ENCODE data around the gene MYOM3.
"Not testable (repeated sequence)": the region's sequence is repeated elsewhere in the genome, so short reads cannot be mapped to it uniquely, and the experiment has no call there.

MYOM3 gene

DNA sequence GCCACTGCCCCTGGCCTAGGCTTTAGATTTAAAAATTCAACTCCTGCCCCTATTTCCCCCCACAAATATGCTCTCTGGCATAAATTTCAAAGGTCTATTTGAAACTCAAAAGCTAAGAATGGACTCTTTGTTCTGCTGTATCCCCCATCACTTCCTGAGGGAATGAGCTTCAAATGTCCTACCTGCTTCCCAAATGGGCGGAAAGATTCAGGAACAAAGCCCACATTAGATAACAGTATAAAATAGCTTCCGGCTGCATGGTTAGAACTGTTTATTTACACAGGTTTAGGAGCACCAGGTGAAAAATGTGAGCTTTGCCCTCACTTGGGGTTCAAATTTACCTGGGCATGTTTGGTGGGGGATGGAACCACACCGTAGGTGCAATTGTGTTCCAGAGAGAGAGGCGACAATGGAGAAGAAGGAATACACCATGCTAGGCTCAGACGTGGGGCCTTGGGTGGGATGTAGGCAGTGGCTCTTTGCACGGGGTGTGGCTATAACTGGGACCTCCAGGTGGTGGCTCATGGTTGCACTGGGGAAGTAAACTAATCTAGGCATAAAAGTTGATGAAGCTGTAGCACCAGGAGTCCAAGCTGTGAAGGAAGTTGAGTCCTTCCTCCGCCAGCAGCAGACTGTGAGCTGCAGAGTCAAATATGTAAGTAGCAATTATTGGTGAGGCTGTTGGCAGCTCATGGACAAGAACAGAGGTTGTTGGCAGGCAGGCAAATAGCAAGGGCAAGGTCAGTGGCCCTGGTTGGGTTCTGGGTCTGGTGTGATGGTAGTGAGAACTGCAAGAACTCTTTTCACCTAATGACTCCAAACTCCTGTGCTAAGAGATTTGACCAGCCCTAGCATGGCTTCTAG, 90.3 kb downstream of the MYOM3 start:
- no peaks in the 10 kb centered on the region for H3K9me3 Mint-ChIP-seq
- no peaks in the 10 kb centered on the region for H3K36me3 Mint-ChIP-seq (ENCODE audit: low read depth)
- H3K27ac Mint-ChIP-seq, result no peak overlapping the region
- H3K4me3 Mint-ChIP-seq, result no peak overlapping the region
- peaks cover 45% of the 10 kb centered on the region for H3K4me1 Mint-ChIP-seq
- no peak for DNase-seq
- peaks cover 3% of the 10 kb centered on the region for H3K27me3 Mint-ChIP-seq (ENCODE audit: low read depth, poor library complexity)
- TF ChIP-seq, protein P1, sequence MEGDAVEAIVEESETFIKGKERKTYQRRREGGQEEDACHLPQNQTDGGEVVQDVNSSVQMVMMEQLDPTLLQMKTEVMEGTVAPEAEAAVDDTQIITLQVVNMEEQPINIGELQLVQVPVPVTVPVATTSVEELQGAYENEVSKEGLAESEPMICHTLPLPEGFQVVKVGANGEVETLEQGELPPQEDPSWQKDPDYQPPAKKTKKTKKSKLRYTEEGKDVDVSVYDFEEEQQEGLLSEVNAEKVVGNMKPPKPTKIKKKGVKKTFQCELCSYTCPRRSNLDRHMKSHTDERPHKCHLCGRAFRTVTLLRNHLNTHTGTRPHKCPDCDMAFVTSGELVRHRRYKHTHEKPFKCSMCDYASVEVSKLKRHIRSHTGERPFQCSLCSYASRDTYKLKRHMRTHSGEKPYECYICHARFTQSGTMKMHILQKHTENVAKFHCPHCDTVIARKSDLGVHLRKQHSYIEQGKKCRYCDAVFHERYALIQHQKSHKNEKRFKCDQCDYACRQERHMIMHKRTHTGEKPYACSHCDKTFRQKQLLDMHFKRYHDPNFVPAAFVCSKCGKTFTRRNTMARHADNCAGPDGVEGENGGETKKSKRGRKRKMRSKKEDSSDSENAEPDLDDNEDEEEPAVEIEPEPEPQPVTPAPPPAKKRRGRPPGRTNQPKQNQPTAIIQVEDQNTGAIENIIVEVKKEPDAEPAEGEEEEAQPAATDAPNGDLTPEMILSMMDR (IDR thresholded peaks at IDR 0.05), result no peak

DNA sequence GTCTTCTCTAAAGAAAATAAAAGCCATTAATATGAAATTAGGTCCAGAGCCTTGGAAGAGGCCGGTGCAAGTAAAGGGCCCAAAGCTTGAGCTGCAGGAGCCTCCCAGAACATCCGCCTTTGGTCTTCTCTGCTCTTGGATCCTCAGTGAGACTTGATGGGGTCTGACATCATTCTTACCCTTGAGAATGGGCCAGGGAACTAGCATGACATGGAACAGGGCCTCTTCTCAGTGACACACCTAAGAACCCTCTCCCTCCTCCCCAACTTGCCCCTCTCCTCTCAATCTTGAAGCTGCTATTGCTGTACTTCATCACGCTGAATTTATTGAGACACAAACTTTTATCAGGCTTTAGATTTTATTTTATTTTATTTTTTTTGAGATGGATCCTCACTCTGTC, 91.5 kb downstream of the MYOM3 start:
- no peaks in the 10 kb centered on the region for H3K9me3 Mint-ChIP-seq
- H3K4me3 Mint-ChIP-seq, result no peak overlapping the region
- peaks cover 51% of the 10 kb centered on the region for H3K4me1 Mint-ChIP-seq
- peaks cover 3% of the 10 kb centered on the region for H3K27me3 Mint-ChIP-seq (ENCODE audit: low read depth, poor library complexity)
- H3K27ac Mint-ChIP-seq, result no peak overlapping the region
- no peaks in the 10 kb centered on the region for H3K36me3 Mint-ChIP-seq (ENCODE audit: low read depth)
- DNase-seq, result no peak
- TF ChIP-seq, protein P1 (IDR thresholded peaks at IDR 0.05), result no peak

DNA sequence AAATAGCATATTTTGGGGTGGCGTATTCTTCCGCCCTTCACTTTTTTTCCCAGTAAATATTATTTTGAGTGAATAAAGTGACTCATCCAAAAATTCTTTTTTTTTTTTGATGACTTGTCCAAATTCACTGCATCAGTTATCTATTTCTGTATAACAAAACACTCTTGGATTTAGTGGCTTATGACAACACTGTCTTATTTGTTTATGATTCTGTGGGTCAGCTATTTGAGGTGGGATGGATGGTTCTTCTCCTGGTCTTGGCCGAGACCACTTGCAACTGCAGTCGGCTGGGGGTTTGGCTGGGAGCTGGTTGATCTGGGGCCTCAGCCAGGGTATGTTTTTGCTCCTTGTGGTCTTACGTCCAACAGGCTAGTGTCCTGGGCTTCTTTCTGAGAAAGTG, 91.9 kb downstream of the MYOM3 start:
- Mint-ChIP-seq H3K4me3 (no peak overlapping the region), H3K4me1 (peaks cover 56% of the 10 kb centered on the region)
- TF ChIP-seq, protein P1 (IDR thresholded peaks at IDR 0.05), result no peak

DNA sequence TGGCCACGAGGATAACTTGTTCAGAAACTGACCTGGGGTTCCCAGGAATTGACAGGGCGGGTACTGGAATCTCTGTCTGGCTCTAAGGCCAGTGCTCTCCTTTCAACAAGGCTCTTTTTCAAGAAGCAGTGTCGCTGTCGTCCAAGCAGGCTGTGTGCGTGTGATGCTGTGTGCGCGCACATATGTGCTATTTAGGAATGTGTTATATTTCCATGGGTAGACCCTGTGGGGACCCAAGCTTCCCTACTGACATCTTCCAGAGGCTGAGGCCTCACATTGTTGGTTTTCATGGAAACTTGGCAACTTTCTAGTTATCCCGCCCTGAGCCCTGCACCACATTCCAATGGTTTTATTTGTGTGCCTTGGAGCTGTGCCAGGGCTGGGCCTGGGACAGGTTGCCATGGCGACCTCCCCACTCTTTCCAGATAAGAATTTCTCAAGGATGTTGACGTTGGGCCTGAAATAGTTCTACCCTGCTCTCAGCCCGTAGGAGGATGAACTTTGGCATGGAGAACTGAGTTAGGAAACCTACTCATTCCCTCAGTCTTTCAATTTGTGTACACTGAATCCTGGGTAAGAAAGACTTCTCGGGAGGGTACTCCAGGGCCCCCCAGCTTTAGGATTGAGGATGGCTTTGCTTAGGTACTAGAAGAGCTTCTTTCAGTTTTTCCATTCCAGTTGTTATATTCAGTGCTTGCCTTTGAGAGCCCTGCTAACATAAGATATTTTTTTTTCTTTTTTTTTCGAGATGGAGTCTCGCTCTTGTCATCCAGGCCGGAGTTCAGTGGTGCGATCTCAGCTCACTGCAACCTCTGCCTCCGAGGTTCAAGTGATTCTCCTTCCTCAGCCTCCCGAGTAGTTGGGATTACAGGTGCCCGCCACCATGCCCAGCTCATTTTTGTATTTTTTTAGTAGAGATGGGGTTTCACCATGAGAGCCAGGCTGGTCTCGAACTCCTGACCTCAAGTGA, 93.0 kb downstream of the MYOM3 start:
- Mint-ChIP-seq H3K27ac (peak overlapping the region; percentile 88), H3K4me1 (peaks cover 67% of the 10 kb centered on the region), H3K9me3 (no peaks in the 10 kb centered on the region), H3K4me3 (no peak overlapping the region), H3K36me3 (ENCODE audit: low read depth) (no peaks in the 10 kb centered on the region), H3K27me3 (ENCODE audit: low read depth, poor library complexity) (peaks cover 3% of the 10 kb centered on the region)
- TF ChIP-seq, protein P1 (IDR thresholded peaks at IDR 0.05), result no peak
- DNase-seq, result peak; percentile 68

More for the DNA sequence above, 91.9 kb downstream of the MYOM3 start:
- peaks cover 3% of the 10 kb centered on the region for H3K27me3 Mint-ChIP-seq (ENCODE audit: low read depth, poor library complexity)
- H3K36me3 Mint-ChIP-seq (ENCODE audit: low read depth), result no peaks in the 10 kb centered on the region
- DNase-seq, result no peak
- H3K9me3 Mint-ChIP-seq, result no peaks in the 10 kb centered on the region
- H3K27ac Mint-ChIP-seq, result peak overlapping the region; percentile 87

DNA sequence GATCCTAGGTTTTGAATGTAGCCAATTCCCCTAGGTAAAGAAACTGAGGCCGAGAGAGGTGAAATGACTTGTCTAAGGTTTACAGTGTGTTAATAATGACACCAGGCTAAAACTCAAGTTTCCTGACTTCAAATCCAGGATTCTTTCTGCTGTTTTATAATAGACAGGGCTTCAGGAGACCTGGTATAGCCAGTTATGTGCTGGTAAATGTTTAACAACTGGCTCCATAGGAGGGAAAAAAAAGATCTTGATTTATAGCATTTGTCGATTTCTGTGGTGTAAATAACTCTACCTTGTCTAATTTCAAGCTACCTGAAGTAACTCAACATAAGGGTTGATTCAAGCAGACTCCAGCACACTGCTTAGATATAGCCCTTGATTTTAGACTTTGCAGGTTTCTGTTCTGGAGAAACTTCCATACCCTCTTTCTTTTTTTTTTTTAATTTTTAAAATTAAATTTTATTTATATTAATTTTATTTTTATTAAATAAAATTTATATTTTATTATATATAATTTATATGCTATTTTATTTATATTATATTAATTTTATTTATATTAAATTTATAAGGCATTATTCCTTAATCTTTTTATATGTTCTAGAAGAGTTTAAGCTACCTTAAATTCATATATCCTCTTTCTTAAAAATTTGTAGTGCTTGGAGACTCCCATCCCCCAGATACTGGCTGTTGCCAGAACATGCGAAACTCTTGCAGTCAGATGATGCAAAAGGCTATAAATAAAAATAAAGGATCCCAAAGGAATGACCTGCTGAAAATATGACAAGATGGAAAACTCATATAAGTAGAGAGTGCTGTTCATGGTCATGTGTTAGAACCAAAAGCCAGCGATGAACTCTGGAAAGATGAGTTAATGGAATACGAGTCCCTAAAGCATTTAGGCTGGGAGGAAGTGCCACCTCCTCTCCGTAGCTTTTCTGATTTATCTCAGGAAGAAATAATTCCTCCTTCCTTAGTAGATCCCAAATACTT, 96.4 kb downstream of the MYOM3 start:
- no peak overlapping the region for H3K4me3 Mint-ChIP-seq
- H3K9me3 Mint-ChIP-seq, result no peaks in the 10 kb centered on the region
- H3K36me3 Mint-ChIP-seq (ENCODE audit: low read depth), result no peaks in the 10 kb centered on the region
- peaks cover 7% of the 10 kb centered on the region for H3K27me3 Mint-ChIP-seq (ENCODE audit: low read depth, poor library complexity)
- H3K4me1 Mint-ChIP-seq, result peaks cover 70% of the 10 kb centered on the region
- TF ChIP-seq, protein P1 (IDR thresholded peaks at IDR 0.05), result no peak
- H3K27ac Mint-ChIP-seq, result no peak overlapping the region
- DNase-seq, result no peak

DNA sequence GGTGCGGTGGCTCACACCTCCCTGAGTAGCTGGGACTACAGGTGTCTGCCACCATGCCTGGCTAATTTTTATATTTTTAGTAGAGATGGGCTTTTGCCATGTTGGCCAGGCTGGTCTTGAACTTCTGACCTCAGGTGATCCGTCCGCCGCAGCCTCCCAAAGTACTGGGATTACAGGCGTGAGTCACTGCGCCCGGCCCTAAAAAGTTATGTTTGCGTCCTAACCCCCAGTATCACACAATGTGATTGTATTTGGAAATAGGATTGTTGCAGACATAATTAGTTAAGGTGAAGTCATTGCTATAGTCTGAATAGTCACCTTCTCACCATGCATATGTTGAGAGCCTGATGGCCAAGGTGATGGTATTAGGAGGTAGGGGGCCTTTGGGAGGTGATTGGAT, 99.1 kb downstream of the MYOM3 start:
- H3K27me3 Mint-ChIP-seq (ENCODE audit: low read depth, poor library complexity); H3K9me3 Mint-ChIP-seq; H3K4me3 Mint-ChIP-seq; H3K36me3 Mint-ChIP-seq (ENCODE audit: low read depth); DNase-seq; H3K27ac Mint-ChIP-seq: not testable (repeated sequence)
- peaks cover 79% of the 10 kb centered on the region for H3K4me1 Mint-ChIP-seq

Data from nephron progenitor cell (in vitro differentiated cells).